Keratinocyte (primary cell): ENCODE measurements around the gene ITPR1. TPM values are rescaled to one million over a fixed set of nuclear protein-coding genes. Genes with fewer than 3 reads are reported as not detected.

Source experiments
- DNase-seq: peaks from one replicate; pipeline ENCODE4 v3.0.0-alpha.2; 2011; ENCODE audit warnings: low read depth, missing footprints, low spot score
- FAIRE-seq: peaks from 2 replicates; lab custom pipeline; 2011; peaks lifted over from hg19 to GRCh38; lab: Jason Lieb, UNC
- H2AFZ ChIP-seq: 2 replicates; pipeline ENCODE4 v1.6.0; 2012; ENCODE audit warnings: low read length, control low read depth, inconsistent platforms; ENCODE audit not compliant: control insufficient read depth
- H3K27ac ChIP-seq: 2 replicates; pipeline ENCODE4 v1.5.1; 2011; ENCODE audit warnings: low read length; ENCODE audit not compliant: control insufficient read depth, insufficient read depth
- H3K27me3 ChIP-seq: 3 replicates; pipeline ENCODE4 v1.6.0; 2011; ENCODE audit warnings: low read length; ENCODE audit not compliant: control insufficient read depth, insufficient read depth; ENCODE audit errors: extremely low read depth
- H3K36me3 ChIP-seq, 2 experiments: 2 replicates in 1 of 2; 3 replicates in 1 of 2; pipeline ENCODE4 v1.5.1; 2011; ENCODE audit warnings: low read length in 2 of 2, mild to moderate bottlenecking in 1 of 2; ENCODE audit not compliant: control insufficient read depth in 2 of 2, insufficient read depth in 2 of 2; ENCODE audit errors: extremely low read depth in 1 of 2
- H3K4me1 ChIP-seq: 3 replicates; pipeline ENCODE4 v1.5.1; 2011; ENCODE audit warnings: low read length; ENCODE audit not compliant: control insufficient read depth, insufficient read depth; ENCODE audit errors: extremely low read depth
- H3K4me2 ChIP-seq: 3 replicates; pipeline ENCODE4 v1.6.0; 2011; ENCODE audit warnings: low read depth, low read length; ENCODE audit not compliant: control insufficient read depth, insufficient read depth; ENCODE audit errors: extremely low read depth
- H3K4me3 ChIP-seq, 3 experiments: fragments of 200-600 bp in 1 of 3; sonication (generic) in 1 of 3; 2 replicates in 2 of 3; 3 replicates in 1 of 3; pipeline ENCODE4 v1.5.1; 2011 to 2016; ENCODE audit warnings: low read length in 3 of 3, mild to moderate bottlenecking in 3 of 3, control low read depth in 2 of 3, inconsistent platforms in 1 of 3, low read depth in 1 of 3, mixed read lengths in 1 of 3, mixed run types in 1 of 3, moderate library complexity in 1 of 3; ENCODE audit not compliant: control insufficient read depth in 2 of 3, insufficient read depth in 2 of 3; ENCODE audit errors: extremely low read depth in 1 of 3
- H3K79me2 ChIP-seq: 2 replicates; pipeline ENCODE4 v1.6.0; 2012; ENCODE audit warnings: low read length; ENCODE audit not compliant: control insufficient read depth, insufficient read depth
- H3K9ac ChIP-seq: 3 replicates; pipeline ENCODE4 v1.6.0; 2011; ENCODE audit warnings: low read length; ENCODE audit not compliant: control insufficient read depth, insufficient read depth; ENCODE audit errors: extremely low read depth
- H3K9me1 ChIP-seq: 3 replicates; pipeline ENCODE4 v1.6.0; 2011; ENCODE audit warnings: low read length; ENCODE audit not compliant: control insufficient read depth, insufficient read depth; ENCODE audit errors: extremely low read depth
- H3K9me3 ChIP-seq: 2 replicates; pipeline ENCODE4 v1.5.1; 2012; ENCODE audit warnings: low read depth, low read length; ENCODE audit not compliant: control insufficient read depth
- H4K20me1 ChIP-seq: 3 replicates; pipeline ENCODE4 v1.6.0; 2011; ENCODE audit warnings: low read length; ENCODE audit not compliant: control insufficient read depth, insufficient read depth; ENCODE audit errors: extremely low read depth
- EZH2 ChIP-seq: IDR thresholded peaks from one replicate; pipeline ENCODE4 v1.6.1; 2012; ENCODE audit warnings: inconsistent platforms, mild to moderate bottlenecking, low read length, moderate library complexity
- dilution Hi-C: fragments of 300-500 bp; cut with MboI; formaldehyde crosslinking; loops from one replicate; pipeline ENCODE4 v1.7.0; 2020; ENCODE audit warnings: low sequenced_read_pairs; ENCODE audit not compliant: extremely low pct_ligation_motif_present
- polyA plus RNA-seq, 5 experiments: library from polyadenylated mRNA; depleted of rRNA in 3 of 5; stranded (reverse) in 3 of 5; stranded (forward) in 1 of 5; unstranded in 1 of 5; fragments of >200 nt; gene quantifications; 1 replicate in 1 of 5; 2 replicates in 3 of 5; 3 replicates in 1 of 5; pipeline versions ENCODE4 v1.2.1 to v1.2.3, GENCODE V29; 2011 to 2012; ENCODE audit warnings: missing spikeins in 2 of 5, low read depth in 1 of 5, low replicate concordance in 1 of 5
- TF ChIP-seq, protein P1 (sequence below), 3 experiments: IDR thresholded peaks in 1 of 3; conservative IDR thresholded peaks in 1 of 3; optimal IDR thresholded peaks in 1 of 3; 2 replicates in 2 of 3; 3 replicates in 1 of 3; pipeline versions ENCODE3 to v1.5.1; 2011; ENCODE audit warnings: low read length in 3 of 3, mild to moderate bottlenecking in 3 of 3, moderate library complexity in 2 of 3, control low read depth in 1 of 3, inconsistent platforms in 1 of 3; ENCODE audit not compliant: insufficient read depth in 2 of 3; ENCODE audit errors: extremely low read depth in 1 of 3

The ITPR1 gene
- polyA plus RNA-seq, 1 donor (not counting 4 experiments of a cell fraction or from before 2014, with no cell fraction given): 3.5 TPM

DNA sequence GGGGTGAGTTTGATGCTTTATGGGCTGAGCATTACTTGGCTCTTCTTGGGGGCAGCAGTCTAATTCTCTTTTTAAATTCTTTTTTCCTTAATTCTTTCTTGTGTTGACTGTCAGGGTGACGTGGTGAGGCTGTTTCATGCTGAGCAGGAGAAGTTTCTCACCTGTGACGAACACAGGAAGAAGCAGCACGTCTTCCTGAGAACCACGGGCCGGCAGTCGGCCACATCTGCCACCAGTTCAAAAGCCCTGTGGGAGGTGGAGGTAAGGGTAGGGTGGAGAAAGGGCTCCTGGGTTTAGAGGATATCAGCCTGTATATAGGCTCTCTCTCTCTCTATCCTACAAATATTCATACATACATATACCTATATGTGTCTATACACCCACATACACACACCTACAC is 152.3 kb downstream of the ITPR1 start:
- H3K9me1 ChIP-seq: no peaks in the 10 kb centered on the region
- DNase-seq: no peak
- no peak overlapping the region for H3K4me3 ChIP-seq
- H3K36me3 ChIP-seq: no peaks in the 10 kb centered on the region
- TF ChIP-seq, protein P1, sequence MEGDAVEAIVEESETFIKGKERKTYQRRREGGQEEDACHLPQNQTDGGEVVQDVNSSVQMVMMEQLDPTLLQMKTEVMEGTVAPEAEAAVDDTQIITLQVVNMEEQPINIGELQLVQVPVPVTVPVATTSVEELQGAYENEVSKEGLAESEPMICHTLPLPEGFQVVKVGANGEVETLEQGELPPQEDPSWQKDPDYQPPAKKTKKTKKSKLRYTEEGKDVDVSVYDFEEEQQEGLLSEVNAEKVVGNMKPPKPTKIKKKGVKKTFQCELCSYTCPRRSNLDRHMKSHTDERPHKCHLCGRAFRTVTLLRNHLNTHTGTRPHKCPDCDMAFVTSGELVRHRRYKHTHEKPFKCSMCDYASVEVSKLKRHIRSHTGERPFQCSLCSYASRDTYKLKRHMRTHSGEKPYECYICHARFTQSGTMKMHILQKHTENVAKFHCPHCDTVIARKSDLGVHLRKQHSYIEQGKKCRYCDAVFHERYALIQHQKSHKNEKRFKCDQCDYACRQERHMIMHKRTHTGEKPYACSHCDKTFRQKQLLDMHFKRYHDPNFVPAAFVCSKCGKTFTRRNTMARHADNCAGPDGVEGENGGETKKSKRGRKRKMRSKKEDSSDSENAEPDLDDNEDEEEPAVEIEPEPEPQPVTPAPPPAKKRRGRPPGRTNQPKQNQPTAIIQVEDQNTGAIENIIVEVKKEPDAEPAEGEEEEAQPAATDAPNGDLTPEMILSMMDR (optimal IDR thresholded peaks at IDR 0.05 in 1 of 3, IDR thresholded peaks at IDR 0.05 in 1 of 3, conservative IDR thresholded peaks at IDR 0.05 in 1 of 3; ENCODE audit: extremely low read depth in 1 of 3, insufficient read depth in 2 of 3, low read length in 3 of 3): no peak
- TF ChIP-seq EZH2: no peak
- H3K9me3 ChIP-seq: no peaks in the 10 kb centered on the region
- no peaks in the 10 kb centered on the region for H3K79me2 ChIP-seq
- H3K4me2 ChIP-seq: no peak overlapping the region
- no peak overlapping the region for H3K27ac ChIP-seq
- no peaks in the 10 kb centered on the region for H3K4me1 ChIP-seq
- H2AFZ ChIP-seq: no peak overlapping the region
- no peaks in the 10 kb centered on the region for H4K20me1 ChIP-seq
- H3K27me3 ChIP-seq: no peaks in the 10 kb centered on the region
- no peak overlapping the region for H3K9ac ChIP-seq
- FAIRE-seq: no peak
- dilution Hi-C loops: no loop called here

DNA sequence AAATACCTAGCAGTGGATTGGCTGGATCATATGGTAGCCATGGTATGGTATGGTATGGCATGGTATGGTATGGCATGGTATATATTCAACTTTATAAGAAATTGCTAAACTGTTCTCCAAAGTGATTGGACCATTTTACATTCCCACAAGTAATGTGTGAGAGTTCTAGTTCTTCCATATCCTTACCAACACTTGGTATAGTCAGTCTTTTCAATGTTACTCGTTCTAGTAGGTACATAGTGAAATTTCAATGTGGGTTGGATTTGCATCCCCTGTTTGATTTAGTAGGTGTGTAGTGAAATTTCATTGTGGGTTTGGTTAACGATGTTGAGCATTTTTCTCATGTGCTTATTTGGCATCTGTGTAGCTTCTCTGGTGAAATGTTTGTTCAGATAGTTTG is 154.3 kb downstream of the ITPR1 start:
- H3K9me3 ChIP-seq: no peaks in the 10 kb centered on the region
- H3K4me1 ChIP-seq: no peaks in the 10 kb centered on the region
- dilution Hi-C loops: no loop called here
- H4K20me1 ChIP-seq: no peaks in the 10 kb centered on the region
- DNase-seq (no peak), FAIRE-seq (no peak)
- H2AFZ ChIP-seq: no peak overlapping the region
- no peak for TF ChIP-seq EZH2
- TF ChIP-seq, protein P1 (optimal IDR thresholded peaks at IDR 0.05 in 1 of 3, IDR thresholded peaks at IDR 0.05 in 1 of 3, conservative IDR thresholded peaks at IDR 0.05 in 1 of 3; ENCODE audit: extremely low read depth in 1 of 3, insufficient read depth in 2 of 3, low read length in 3 of 3): no peak
- no peak overlapping the region for H3K9ac ChIP-seq
- no peak overlapping the region for H3K27ac ChIP-seq
- H3K4me2 ChIP-seq: no peak overlapping the region
- no peak overlapping the region for H3K4me3 ChIP-seq
- no peaks in the 10 kb centered on the region for H3K36me3 ChIP-seq
- H3K79me2 ChIP-seq: no peaks in the 10 kb centered on the region
- no peaks in the 10 kb centered on the region for H3K9me1 ChIP-seq
- no peaks in the 10 kb centered on the region for H3K27me3 ChIP-seq
